HEK293 (cell line): ENCODE measurements around the gene RCAN2.
A peak's percentile ranks its signal among the peaks of the same experiment; 100 is the strongest.

Source experiments
- CTCF ChIA-PET: fragments of 350-600 bp; formaldehyde crosslinking; extraction: SDS; loops from one replicate; lab custom pipeline; 2021; ENCODE audit warnings: antibody characterized with exemption; lab: Yijun Ruan, JAX
- POLR2A ChIA-PET: fragments of 300-600 bp; formaldehyde crosslinking; extraction: SDS; loops from one replicate; lab custom pipeline; 2020; ENCODE audit warnings: antibody characterized with exemption, inconsistent platforms; lab: Yijun Ruan, JAX
- H3K27ac ChIP-seq: fragments of 200-500 bp; sonication (Bioruptor generic); 2 replicates; pipeline ENCODE4 v1.5.1; 2014; ENCODE audit warnings: low read depth, low read length, control low read depth, inconsistent platforms; ENCODE audit errors: extremely low read depth
- H3K36me3 ChIP-seq, 2 experiments: fragments of 200-500 bp in 1 of 2; sonication (Bioruptor generic) in 1 of 2; 1 replicate in 1 of 2; 2 replicates in 1 of 2; pipeline ENCODE4 v1.5.1; 2014 to 2017; ENCODE audit warnings: inconsistent platforms in 2 of 2, low read length in 2 of 2; ENCODE audit not compliant: control insufficient read depth in 2 of 2, insufficient read depth in 1 of 2
- H3K4me1 ChIP-seq: fragments of 200-500 bp; sonication (Bioruptor generic); 2 replicates; pipeline ENCODE4 v1.5.1; 2014; ENCODE audit warnings: mild to moderate bottlenecking, low read length, inconsistent platforms; ENCODE audit not compliant: control insufficient read depth, insufficient read depth
- H3K4me3 ChIP-seq: 2 replicates; pipeline ENCODE4 v1.5.1; 2011; ENCODE audit warnings: low read depth, mild to moderate bottlenecking, control low read depth, low read length, moderate library complexity
- H3K9me3 ChIP-seq: fragments of 200-500 bp; sonication (Bioruptor generic); 2 replicates; pipeline ENCODE4 v1.5.1; 2014; ENCODE audit warnings: low read depth, low read length, inconsistent platforms; ENCODE audit not compliant: control insufficient read depth, insufficient read depth
- BCL11B ChIP-seq: fragments of 450-650 bp; formaldehyde crosslinking; IDR thresholded peaks from 2 replicates; pipeline ENCODE4 v1.5.1; 2016; ENCODE audit warnings: low read depth, missing biosample characterization, missing genetic modification characterization
- HOXD13 ChIP-seq: sonication (generic); formaldehyde crosslinking; IDR thresholded peaks from 2 replicates; pipeline ENCODE4 v1.8.0; 2022; ENCODE audit warnings: missing genetic modification reagents, borderline replicate concordance
- KLF10 ChIP-seq: fragments of 450-650 bp; IDR thresholded peaks from 2 replicates; pipeline ENCODE4 v1.5.1; 2018; ENCODE audit warnings: missing biosample characterization, mild to moderate bottlenecking, missing genetic modification characterization
- KLF17 ChIP-seq: fragments of 450-650 bp; formaldehyde crosslinking; IDR thresholded peaks from 2 replicates; pipeline ENCODE4 v1.5.1; 2016; ENCODE audit warnings: missing biosample characterization, missing genetic modification characterization
- REST ChIP-seq: fragments of 450-650 bp; formaldehyde crosslinking; IDR thresholded peaks from 2 replicates; pipeline ENCODE4 v1.5.1; 2016; ENCODE audit warnings: missing biosample characterization, missing genetic modification characterization
- SCRT2 ChIP-seq: fragments of 450-650 bp; formaldehyde crosslinking; IDR thresholded peaks from 2 replicates; pipeline ENCODE4 v1.5.1; 2016; ENCODE audit warnings: missing biosample characterization, missing genetic modification characterization
- ZFP3 ChIP-seq: fragments of 450-650 bp; formaldehyde crosslinking; IDR thresholded peaks from 2 replicates; pipeline ENCODE4 v1.5.1; 2016; ENCODE audit warnings: low read depth, missing biosample characterization, missing genetic modification characterization
- ZNF341 ChIP-seq: fragments of 450-650 bp; formaldehyde crosslinking; IDR thresholded peaks from 2 replicates; pipeline ENCODE4; 2016; ENCODE audit warnings: low read depth, missing biosample characterization, missing genetic modification characterization
- ZNF354C ChIP-seq: fragments of 450-650 bp; formaldehyde crosslinking; IDR thresholded peaks from 2 replicates; pipeline ENCODE4 v1.5.1; 2016; ENCODE audit warnings: missing biosample characterization, missing genetic modification characterization, low read depth, borderline replicate concordance
- ZNF404 ChIP-seq: fragments of 450-650 bp; formaldehyde crosslinking; IDR thresholded peaks from 2 replicates; pipeline ENCODE4 v1.5.1; 2017; ENCODE audit warnings: missing biosample characterization, missing genetic modification characterization
- ZNF623 ChIP-seq: fragments of 450-650 bp; formaldehyde crosslinking; IDR thresholded peaks from 2 replicates; pipeline ENCODE4 v1.5.1; 2016; ENCODE audit warnings: missing biosample characterization, missing genetic modification characterization
- ZNF654 ChIP-seq: fragments of 450-650 bp; formaldehyde crosslinking; IDR thresholded peaks from 2 replicates; pipeline ENCODE4 v1.5.1; 2016; ENCODE audit warnings: low read depth, missing biosample characterization, missing genetic modification characterization
- ZNF677 ChIP-seq: fragments of 450-650 bp; IDR thresholded peaks from 2 replicates; pipeline ENCODE4 v1.5.0; 2018; ENCODE audit warnings: missing biosample characterization, mild to moderate bottlenecking, missing genetic modification characterization, moderate library complexity
- ZNF76 ChIP-seq: fragments of 450-650 bp; formaldehyde crosslinking; IDR thresholded peaks from 2 replicates; pipeline ENCODE4; 2016; ENCODE audit warnings: low read depth, missing biosample characterization, missing genetic modification characterization, borderline replicate concordance
- ZNF776 ChIP-seq: fragments of 450-650 bp; formaldehyde crosslinking; IDR thresholded peaks from 2 replicates; pipeline ENCODE4 v1.5.0; 2017; ENCODE audit warnings: missing biosample characterization, missing genetic modification characterization, borderline replicate concordance
- ZNF791 ChIP-seq: fragments of 450-650 bp; formaldehyde crosslinking; IDR thresholded peaks from 2 replicates; pipeline ENCODE4 v1.5.1; 2016; ENCODE audit warnings: missing biosample characterization, missing genetic modification characterization
- ZNF792 ChIP-seq: fragments of 450-650 bp; formaldehyde crosslinking; IDR thresholded peaks from 2 replicates; pipeline ENCODE4 v1.5.1; 2016; ENCODE audit warnings: missing biosample characterization, missing genetic modification characterization
- ZSCAN16 ChIP-seq: fragments of 450-650 bp; formaldehyde crosslinking; IDR thresholded peaks from 2 replicates; pipeline ENCODE4 v1.5.1; 2016; ENCODE audit warnings: missing biosample characterization, missing genetic modification characterization
- ZSCAN4 ChIP-seq: fragments of 450-650 bp; formaldehyde crosslinking; IDR thresholded peaks from 2 replicates; pipeline ENCODE4 v1.5.1; 2017; ENCODE audit warnings: missing biosample characterization, missing genetic modification characterization

RCAN2 gene

GRCh38 chr6:46287043-46287442 lies 204.2 kb downstream of the RCAN2 start:
- 0 out of 2 replicates have a peak, but pooled peaks cover 6% of the 10 kb centered on the region for H3K4me1 ChIP-seq
- ChIA-PET CTCF (no interaction called here), POLR2A (no interaction called here)
- no peak overlapping the region for H3K27ac ChIP-seq
- H3K36me3 ChIP-seq, result no peaks in the 10 kb centered on the region
- H3K4me3 ChIP-seq, result no peak overlapping the region
- TF ChIP-seq ZNF792 (tag by site-specific recombination), result no peak
- no peak for TF ChIP-seq ZNF654
- TF ChIP-seq SCRT2 (tag by site-specific recombination), result peak; percentile 80
- no peak for TF ChIP-seq ZFP3
- TF ChIP-seq BCL11B (tag by site-specific recombination), result no peak
- TF ChIP-seq HOXD13 (CRISPR knock-in tag), result no peak
- H3K9me3 ChIP-seq, result no peaks in the 10 kb centered on the region

GRCh38 chr6:46284475-46284874 lies 206.8 kb downstream of the RCAN2 start:
- no peaks in the 10 kb centered on the region for H3K9me3 ChIP-seq
- no peak overlapping the region for H3K27ac ChIP-seq
- ChIA-PET CTCF (no interaction called here), POLR2A (no interaction called here)
- H3K4me3 ChIP-seq, result no peak overlapping the region
- no peaks in the 10 kb centered on the region for H3K36me3 ChIP-seq
- TF ChIP-seq SCRT2 (tag by site-specific recombination) (no peak), ZNF404 (tag by site-specific recombination) (no peak), KLF10 (tag by site-specific recombination) (no peak), ZNF76 (tag by site-specific recombination) (no peak), KLF17 (tag by site-specific recombination) (no peak), ZNF776 (tag by site-specific recombination) (no peak), ZNF791 (tag by site-specific recombination) (no peak), REST (tag by site-specific recombination) (no peak), ZNF341 (no peak), ZSCAN16 (tag by site-specific recombination) (no peak), ZNF623 (tag by site-specific recombination) (no peak), ZNF677 (no peak), ZNF354C (tag by site-specific recombination) (no peak), ZFP3 (no peak), ZSCAN4 (tag by site-specific recombination) (no peak)
- 0 out of 2 replicates have a peak, but pooled peaks cover 4% of the 10 kb centered on the region for H3K4me1 ChIP-seq
